Mononuclear cell (primary cell): ENCODE data around the gene TMEM131. TPM values are rescaled to one million over a fixed set of nuclear protein-coding genes. Genes with fewer than 3 reads are reported as not detected.

Experiments
- H3K27me3 ChIP-seq: 2 replicates; pipeline ENCODE4 v1.6.0; 2011; ENCODE audit warnings: low read length, control low read depth; ENCODE audit not compliant: insufficient read depth
- H3K4me1 ChIP-seq: 2 replicates; pipeline ENCODE4 v1.5.1; 2011; ENCODE audit warnings: mild to moderate bottlenecking, low read length, control low read depth; ENCODE audit not compliant: insufficient read depth
- H3K4me3 ChIP-seq: 2 replicates; pipeline ENCODE4 v1.5.1; 2011; ENCODE audit warnings: mild to moderate bottlenecking, low read length, moderate library complexity
- H3K9me3 ChIP-seq: 2 replicates; pipeline ENCODE4 v1.5.1; 2011; ENCODE audit warnings: low read depth, mild to moderate bottlenecking, control low read depth, low read length
- total RNA-seq: library from RNA; depleted of rRNA; stranded (reverse); fragments of >200 nt; gene quantifications from one replicate; pipeline ENCODE4 v1.2.3, GENCODE V29; 2012

Gene TMEM131
- total RNA-seq, 1 donor, result 26.6 TPM

DNA sequence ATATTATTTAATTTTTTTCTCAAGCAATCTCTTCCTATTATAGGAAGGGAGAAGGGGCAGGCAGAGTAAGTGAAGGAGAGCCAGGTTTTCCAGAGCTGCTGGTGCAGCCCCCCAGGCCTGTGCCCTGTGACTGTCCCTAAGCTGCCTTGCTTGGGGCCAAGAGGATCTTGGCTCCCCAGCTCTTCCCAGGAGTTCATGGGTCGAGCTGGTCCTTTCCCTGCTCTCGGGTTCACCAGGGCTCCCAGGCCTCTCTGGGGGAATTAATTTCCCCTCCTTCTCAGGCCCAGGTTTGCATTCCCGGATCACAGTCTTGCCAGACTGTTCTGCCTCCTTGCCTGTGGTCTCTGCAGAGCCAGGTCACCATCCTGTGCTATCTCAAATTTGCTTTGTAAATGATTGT lies 12.7 kb upstream of the TMEM131 start:
- H3K9me3 ChIP-seq, result no peaks in the 10 kb centered on the region
- peaks cover 33% of the 10 kb centered on the region for H3K4me1 ChIP-seq
- no peaks in the 10 kb centered on the region for H3K27me3 ChIP-seq

DNA sequence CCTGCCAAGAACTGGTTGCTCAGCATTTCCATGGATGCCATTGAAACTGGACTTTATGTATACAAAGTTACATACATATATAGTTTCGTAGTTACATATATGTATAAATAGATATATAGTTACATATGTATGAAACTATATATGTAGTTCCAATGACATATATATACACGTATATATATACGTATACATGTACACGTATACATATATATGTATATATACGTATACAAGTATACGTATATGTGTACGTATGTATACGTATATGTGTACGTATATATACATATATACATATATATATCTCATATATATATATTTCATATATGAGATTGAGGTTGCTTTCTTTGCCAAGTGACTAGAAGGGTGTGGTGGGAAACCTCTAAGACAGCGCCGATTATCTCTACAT lies 10.6 kb upstream of the TMEM131 start:
- H3K4me1 ChIP-seq, result peaks cover 16% of the 10 kb centered on the region
- no peaks in the 10 kb centered on the region for H3K9me3 ChIP-seq
- H3K4me3 ChIP-seq, result no peak overlapping the region
- H3K27me3 ChIP-seq, result no peaks in the 10 kb centered on the region

More for the DNA sequence above, 12.7 kb upstream of the TMEM131 start:
- no peak overlapping the region for H3K4me3 ChIP-seq

DNA sequence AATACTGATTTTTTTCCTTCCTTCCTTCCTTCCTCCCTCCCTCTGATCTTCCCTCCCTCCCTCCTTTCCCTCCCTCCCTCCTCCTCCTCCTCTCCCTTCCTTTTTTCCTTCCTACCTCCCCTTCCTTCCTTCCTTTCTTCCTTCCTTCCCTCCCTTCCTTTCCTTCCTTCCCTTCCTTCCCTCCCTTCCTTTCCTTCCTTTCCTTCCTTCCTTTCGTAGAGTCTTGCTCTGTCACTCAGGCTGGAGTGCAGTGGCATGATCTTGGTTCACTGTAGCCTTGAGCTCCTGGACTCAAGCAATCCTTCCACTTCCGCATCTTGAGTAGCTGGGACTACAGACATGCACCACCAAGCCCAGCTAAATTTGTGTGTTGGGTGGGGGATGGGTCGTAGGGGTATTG lies 8.9 kb upstream of the TMEM131 start:
- H3K27me3 ChIP-seq, result no peaks in the 10 kb centered on the region
- H3K4me1 ChIP-seq, result no peaks in the 10 kb centered on the region
- H3K9me3 ChIP-seq, result no peaks in the 10 kb centered on the region
- no peak overlapping the region for H3K4me3 ChIP-seq

DNA sequence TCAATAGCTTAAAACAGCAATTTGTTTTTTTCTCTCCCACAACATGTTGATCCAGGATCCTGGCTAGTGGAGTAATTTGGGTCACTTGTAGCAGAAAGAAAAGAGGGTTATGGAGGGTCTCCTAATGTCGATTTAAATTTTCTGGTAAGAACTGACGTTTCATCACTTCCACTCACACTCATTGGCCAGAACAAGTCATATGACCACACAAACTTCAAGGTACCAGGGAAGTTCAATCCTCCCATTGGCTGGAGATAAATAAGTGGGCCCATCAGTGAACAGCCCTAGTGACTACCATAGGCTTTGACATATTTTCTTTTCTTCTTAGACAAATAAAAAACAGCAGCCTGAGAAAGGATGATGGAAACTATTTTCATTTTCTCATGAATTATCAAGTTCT lies 8.3 kb upstream of the TMEM131 start:
- Histone ChIP-seq H3K4me3 (no peak overlapping the region), H3K27me3 (no peaks in the 10 kb centered on the region), H3K4me1 (no peaks in the 10 kb centered on the region), H3K9me3 (no peaks in the 10 kb centered on the region)

DNA sequence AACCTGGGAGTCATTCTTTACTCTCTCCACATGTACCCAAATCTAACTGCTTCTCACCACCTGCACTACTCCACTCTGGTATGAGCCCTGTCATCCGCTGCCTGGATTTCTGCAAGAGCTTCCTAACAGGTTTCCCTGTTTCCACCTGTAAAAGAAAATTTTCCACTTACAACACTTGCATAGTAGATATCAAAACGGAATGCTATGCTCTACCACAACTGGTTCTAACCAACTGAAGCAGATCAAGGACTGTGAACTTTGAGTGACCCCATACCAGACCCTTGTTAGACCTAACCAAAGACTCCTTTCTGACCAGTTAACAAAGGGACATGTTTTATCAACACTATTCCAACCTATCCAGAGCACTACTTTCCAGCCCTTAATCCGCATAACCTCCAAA lies 3.8 kb upstream of the TMEM131 start:
- no peaks in the 10 kb centered on the region for H3K27me3 ChIP-seq
- H3K4me1 ChIP-seq, result peaks cover 9% of the 10 kb centered on the region
- H3K4me3 ChIP-seq, result no peak overlapping the region
- no peaks in the 10 kb centered on the region for H3K9me3 ChIP-seq

DNA sequence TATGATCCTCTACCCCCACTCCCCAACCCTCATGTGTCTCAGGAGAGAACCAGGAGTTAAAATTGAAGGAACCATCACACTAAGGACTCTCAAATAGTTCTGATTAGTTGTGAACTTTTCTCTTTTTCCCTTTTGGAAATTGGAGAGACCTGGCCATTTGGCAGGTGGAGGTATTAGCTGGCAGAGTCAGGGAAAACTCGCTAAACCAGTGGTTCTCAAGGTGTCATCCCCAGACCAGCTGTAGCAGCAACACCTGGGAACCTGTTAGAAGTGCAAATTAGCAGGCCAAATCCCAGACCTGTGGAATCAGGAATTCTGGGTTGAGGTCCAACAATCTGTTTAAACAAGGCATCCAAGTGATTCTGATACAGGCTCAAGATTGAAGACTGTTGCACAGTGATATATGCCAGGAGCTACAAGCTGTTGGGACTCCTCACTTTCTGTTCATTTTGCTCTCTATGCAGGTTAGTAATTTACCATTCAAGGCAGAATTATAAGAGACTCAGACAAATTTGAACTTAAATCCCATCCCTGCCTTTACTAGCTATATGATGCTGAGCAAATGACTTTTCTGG lies 2.8 kb upstream of the TMEM131 start:
- no peak overlapping the region for H3K4me3 ChIP-seq
- no peaks in the 10 kb centered on the region for H3K27me3 ChIP-seq
- peaks cover 17% of the 10 kb centered on the region for H3K4me1 ChIP-seq
- H3K9me3 ChIP-seq, result no peaks in the 10 kb centered on the region

DNA sequence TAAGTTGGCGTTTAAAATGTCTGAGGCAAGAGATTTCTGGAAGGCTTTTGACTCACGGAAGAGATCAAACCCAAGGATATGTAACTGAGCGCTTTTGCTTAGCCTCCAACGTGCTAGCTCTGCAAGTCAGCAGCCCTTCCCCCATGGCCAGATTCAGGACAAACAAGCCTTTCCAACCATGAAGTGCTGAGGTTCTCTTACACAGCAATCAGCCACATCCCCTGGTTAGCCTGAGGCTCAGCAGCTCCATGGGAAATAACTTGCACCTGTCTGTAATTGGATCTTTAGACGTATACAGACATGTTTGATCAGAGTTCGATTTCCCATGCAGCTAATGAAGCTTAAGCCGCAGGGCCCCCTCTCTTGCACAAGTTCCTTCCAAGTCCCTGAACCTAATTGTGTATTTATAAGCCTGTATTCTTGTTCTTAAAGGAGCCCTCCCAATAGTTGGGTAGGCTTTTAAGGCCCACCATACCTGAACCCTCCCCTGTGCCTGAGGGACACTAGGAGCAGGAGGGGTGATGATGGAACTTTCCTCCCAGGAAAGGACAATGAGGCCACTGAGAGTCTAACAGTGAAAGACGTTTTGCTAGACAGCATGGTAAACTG lies 2.1 kb upstream of the TMEM131 start:
- Histone ChIP-seq H3K4me3 (no peak overlapping the region), H3K4me1 (peaks cover 22% of the 10 kb centered on the region), H3K9me3 (no peaks in the 10 kb centered on the region), H3K27me3 (no peaks in the 10 kb centered on the region)

DNA sequence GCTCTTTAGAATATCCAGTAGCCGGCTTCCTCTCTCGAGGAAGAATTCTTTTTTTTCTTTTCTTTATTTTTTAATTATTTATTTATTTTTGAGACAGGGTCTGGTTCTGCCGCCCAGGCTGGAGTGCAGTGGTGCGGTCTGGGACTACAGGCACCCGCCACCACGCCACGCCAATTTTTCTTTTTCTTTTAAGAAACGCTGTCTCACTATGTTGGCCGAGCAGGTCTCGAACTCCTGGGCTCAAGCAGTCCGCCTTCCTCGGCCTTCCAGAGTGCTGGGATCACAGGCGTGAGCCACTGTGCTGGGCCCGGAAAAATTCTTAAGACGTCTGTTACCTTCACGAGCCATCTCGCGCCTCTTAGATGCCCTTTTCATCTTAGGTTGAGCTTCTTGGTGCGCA lies 931 bp upstream of the TMEM131 start:
- Histone ChIP-seq H3K9me3 (no peaks in the 10 kb centered on the region), H3K4me3 (peak overlapping the region; percentile 84), H3K27me3 (no peaks in the 10 kb centered on the region), H3K4me1 (peaks cover 25% of the 10 kb centered on the region)

DNA sequence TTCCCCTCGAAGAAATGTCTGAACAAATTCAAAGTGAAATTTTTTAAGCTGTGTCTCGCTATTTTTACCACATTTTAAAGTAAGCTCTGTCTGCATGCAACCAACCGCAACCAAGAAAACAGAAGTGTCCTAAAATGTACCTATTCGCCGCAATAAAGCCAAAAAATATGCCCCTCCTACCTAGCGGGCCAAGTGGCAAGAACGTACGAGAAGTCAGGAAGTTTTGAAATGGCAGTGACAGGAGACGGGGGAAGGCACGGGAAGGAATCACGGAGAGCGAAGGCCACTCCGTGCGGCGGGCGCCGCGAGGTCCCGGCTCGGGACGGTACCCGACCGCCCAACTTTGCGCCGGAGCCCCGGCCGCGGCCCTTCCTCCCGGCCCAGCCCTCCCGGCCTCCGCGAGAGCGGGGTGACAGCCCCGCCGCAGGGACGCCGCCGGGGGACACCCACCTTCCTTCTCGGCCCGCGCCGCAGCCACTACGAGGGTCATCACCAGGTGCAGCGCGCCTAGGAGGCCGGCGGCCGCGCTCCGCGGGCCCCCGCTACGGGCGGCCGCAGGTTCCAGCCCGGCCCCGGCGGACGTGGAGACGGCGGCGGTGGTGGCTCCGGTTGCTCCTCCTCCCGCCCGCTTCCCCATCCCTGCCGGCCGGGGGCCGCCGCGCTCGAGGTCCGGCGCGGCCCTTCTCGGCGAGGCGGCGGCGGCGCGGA lies 568 bp downstream of the TMEM131 start:
- H3K9me3 ChIP-seq, result no peaks in the 10 kb centered on the region
- H3K4me1 ChIP-seq, result peaks cover 37% of the 10 kb centered on the region
- peak overlapping the region; percentile 84 for H3K4me3 ChIP-seq
- no peaks in the 10 kb centered on the region for H3K27me3 ChIP-seq

DNA sequence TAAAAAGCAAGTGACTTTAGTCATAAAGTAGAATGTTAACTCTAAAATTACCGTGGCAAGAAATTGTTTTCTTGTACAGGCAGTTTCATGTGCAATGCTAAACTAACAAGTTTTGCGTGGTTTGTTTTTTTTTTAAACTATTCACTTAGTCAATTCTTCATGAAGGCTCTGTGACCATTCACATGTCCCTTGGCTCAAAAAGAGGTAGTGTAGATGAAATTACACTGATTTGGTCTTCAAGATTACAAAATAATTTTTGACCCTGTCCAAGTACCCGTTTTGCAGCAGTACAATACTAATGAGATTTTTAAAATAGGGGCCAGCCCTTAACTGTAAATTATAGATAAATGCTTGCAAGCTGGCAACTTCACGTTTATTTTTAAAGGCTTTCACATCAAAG lies 1.3 kb downstream of the TMEM131 start:
- Histone ChIP-seq H3K4me3 (peak overlapping the region; percentile 84), H3K9me3 (no peaks in the 10 kb centered on the region), H3K27me3 (no peaks in the 10 kb centered on the region), H3K4me1 (peaks cover 44% of the 10 kb centered on the region)

DNA sequence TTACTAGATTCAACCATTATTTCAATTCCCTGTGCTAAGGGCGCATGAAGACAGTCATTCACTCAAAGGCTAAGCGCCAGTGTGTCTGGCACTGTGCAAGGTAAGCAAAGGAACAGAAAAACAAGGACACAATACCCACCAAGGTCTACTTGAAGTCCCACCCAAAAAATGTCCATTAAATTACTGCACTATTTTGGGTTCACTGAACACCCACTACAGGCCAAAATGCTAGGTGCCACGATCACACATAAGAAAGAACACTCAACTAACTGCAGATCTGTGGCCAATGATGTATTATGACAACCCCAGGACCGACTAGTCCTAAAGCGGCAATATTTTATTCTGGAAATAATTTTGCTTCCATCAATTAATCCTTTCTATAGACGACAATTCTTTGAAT lies 1.8 kb downstream of the TMEM131 start:
- no peaks in the 10 kb centered on the region for H3K27me3 ChIP-seq
- peak overlapping the region; percentile 84 for H3K4me3 ChIP-seq
- no peaks in the 10 kb centered on the region for H3K9me3 ChIP-seq
- H3K4me1 ChIP-seq, result peaks cover 47% of the 10 kb centered on the region

DNA sequence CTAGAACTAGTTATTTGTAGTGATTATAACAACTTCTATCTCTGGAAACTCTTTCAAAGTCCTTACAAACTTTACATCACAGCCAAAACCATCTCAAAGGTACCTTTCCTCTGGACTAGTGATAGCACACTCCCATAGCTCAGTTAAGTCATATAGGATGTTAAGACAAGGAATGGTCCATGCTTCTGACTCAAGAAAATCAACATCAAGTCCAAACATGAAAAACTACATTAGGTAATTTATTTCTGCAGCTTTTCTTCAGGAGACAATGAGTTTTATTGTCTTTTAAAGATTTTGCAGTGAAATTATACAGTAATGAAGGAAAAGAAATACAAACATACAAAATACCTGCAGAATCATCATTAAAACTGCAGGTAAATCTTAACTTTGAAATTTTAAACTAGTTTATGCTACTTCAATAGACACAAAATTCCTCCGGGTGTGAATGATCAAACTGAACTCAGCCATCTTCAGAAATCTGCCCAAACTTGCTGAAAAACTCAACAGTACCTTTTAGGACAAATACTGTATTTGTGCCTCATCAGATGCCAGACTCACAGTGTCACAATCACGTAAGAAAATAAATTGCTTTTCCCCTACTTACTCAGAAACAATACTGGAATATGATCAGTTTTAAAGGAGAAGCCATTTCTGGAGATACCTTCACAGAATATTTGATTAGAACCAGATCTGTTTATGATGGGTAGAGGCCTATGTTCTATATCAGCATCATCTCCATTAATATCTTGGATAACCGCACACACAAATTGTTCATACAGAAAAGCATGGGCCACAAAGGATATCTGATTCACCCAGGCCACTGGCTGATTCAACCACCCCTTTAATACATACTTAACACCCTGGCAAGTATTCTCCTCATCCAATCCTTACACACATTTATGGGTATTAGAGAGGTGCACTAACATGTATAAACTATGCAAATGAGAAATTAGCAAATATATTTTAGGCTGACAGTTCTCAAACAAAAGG lies 2.6 kb downstream of the TMEM131 start:
- Histone ChIP-seq H3K4me1 (peaks cover 52% of the 10 kb centered on the region), H3K27me3 (no peaks in the 10 kb centered on the region), H3K4me3 (no peak overlapping the region), H3K9me3 (peaks cover 7% of the 10 kb centered on the region)

DNA sequence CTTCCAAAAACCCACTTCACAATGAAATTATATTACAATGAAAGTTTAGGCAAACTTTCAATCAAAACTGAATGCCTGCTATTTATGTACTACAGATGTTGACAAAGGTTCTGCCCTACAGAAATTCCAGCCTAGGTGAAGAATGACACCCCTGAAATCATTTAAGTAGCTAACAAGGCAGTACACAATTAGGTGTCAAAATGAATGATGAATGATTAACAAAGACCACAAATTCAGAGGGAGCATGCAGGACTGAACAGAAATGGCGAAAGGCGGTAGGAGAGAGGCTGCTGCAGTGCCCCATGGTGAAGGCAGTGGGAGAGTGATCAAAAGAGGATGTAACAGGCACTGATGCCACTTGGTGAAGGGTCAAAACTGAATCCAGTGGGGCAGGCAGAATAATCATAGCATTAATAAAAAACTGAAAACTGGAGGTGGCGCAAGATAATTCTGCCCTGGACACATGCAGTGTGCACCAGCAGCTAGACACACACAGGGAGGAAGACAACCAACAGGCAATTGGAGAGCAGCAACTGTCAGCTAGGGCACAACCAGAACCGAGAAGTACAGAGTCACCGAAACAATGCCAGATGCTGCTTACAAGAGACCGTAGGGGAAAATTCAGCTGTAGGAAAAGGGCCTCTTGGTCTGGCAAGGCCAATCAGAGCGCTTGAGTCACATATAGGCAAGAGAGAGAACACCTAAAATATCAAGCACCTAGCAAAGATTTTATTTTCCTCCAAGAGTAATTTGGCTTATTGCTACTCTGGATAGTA lies 4.5 kb downstream of the TMEM131 start:
- Histone ChIP-seq H3K4me1 (peaks cover 50% of the 10 kb centered on the region), H3K27me3 (no peaks in the 10 kb centered on the region), H3K9me3 (peaks cover 11% of the 10 kb centered on the region), H3K4me3 (no peak overlapping the region)

DNA sequence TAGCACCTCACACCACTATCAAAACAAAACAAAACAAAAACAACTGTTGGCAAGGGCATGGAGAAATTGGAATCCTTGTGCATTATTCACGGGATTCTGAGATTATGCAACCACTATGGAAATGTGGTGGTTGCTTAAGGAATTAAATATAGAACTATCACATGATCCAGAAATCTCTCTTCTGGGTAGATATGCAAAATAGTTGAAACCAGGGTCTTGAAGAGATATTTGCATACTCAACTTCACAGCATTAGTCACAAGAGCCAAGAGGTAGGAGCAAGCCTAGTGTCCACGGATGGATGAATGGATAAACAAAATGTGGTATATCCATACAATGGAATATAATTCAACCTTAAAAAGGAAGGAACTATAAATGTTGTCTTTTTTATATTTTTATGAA lies 7.0 kb downstream of the TMEM131 start:
- Histone ChIP-seq H3K9me3 (peaks cover 11% of the 10 kb centered on the region), H3K4me3 (no peak overlapping the region), H3K27me3 (no peaks in the 10 kb centered on the region), H3K4me1 (peaks cover 44% of the 10 kb centered on the region)
